Mucosa of rectum (tissue), 2 donors: ENCODE data around the gene NR6A1.

Source experiments
- H3K27ac ChIP-seq, 2 donors: one replicate each; pipeline ENCODE4 v1.7.0; 2013; ENCODE audit warnings: inconsistent platforms in 2 of 2, low read depth in 2 of 2, low read length in 2 of 2
- H3K27me3 ChIP-seq, 2 donors: one replicate each; pipeline ENCODE4 v1.7.0; 2013; ENCODE audit warnings: low read length in 2 of 2; ENCODE audit not compliant: control insufficient read depth in 2 of 2, insufficient read depth in 2 of 2
- H3K36me3 ChIP-seq, 2 donors: one replicate each; pipeline ENCODE4 v1.7.0; 2013; ENCODE audit warnings: low read length in 2 of 2; ENCODE audit not compliant: control insufficient read depth in 2 of 2, insufficient read depth in 2 of 2
- H3K4me1 ChIP-seq, 2 donors: one replicate each; pipeline ENCODE4 v1.7.0; 2013; ENCODE audit warnings: low read length in 2 of 2, mild to moderate bottlenecking in 1 of 2; ENCODE audit not compliant: control insufficient read depth in 2 of 2, insufficient read depth in 2 of 2
- H3K4me3 ChIP-seq, 2 donors: one replicate each; pipeline ENCODE4 v1.7.0; 2013; ENCODE audit warnings: low read length in 2 of 2
- H3K9ac ChIP-seq, 2 donors: one replicate each; pipeline ENCODE4 v1.7.0; 2013; ENCODE audit warnings: low read length in 2 of 2, low read depth in 1 of 2, mild to moderate bottlenecking in 1 of 2
- H3K9me3 ChIP-seq, 2 donors: one replicate each; pipeline ENCODE4 v1.7.0; 2013; ENCODE audit warnings: low read length in 2 of 2; ENCODE audit not compliant: control insufficient read depth in 2 of 2
- donor health status: healthy.
- donor health status: Normal muscosa, but diverticular disease.

The NR6A1 gene

DNA sequence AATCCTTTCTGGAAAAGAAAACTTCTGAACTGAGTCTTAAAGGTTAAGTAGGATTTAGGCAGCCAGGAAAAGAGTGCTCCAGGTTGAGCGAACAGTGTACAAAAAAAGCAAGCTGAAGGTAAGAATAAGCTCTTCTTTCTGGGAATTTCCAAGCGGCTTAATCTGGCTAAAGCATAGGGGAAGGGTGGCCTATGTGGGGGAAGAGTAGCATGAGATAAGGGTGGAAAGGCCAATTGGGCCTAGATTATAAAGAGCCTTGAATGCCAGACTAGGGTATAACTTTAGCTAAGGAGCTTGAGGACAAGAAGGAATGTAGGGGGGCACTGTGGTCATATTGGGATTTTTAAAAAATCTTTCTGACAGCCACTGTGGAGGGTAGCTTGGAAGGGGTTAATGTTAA, 226.6 kb downstream of the NR6A1 start:
- no peak overlapping the region for H3K4me3 ChIP-seq
- H3K27me3 ChIP-seq = no peaks in the 10 kb centered on the region
- no peak overlapping the region for H3K27ac ChIP-seq
- H3K9ac ChIP-seq = no peak overlapping the region
- H3K4me1 ChIP-seq = no peaks in the 10 kb centered on the region
- H3K9me3 ChIP-seq = no peaks in the 10 kb centered on the region
- peaks cover 0 to 7% of the 10 kb centered on the region in 2 donors for H3K36me3 ChIP-seq

- Histone ChIP-seq H3K4me1 (no peaks in the 10 kb centered on the region), H3K9ac (no peak overlapping the region), H3K27ac (no peak overlapping the region), H3K4me3 (no peak overlapping the region), H3K27me3 (no peaks in the 10 kb centered on the region), H3K9me3 (no peaks in the 10 kb centered on the region), H3K36me3 (peaks cover 0 to 7% of the 10 kb centered on the region in 2 donors)
These were observed 229.3 kb downstream of the NR6A1 start for GRCh38 chr9:124541824-124542223.

DNA sequence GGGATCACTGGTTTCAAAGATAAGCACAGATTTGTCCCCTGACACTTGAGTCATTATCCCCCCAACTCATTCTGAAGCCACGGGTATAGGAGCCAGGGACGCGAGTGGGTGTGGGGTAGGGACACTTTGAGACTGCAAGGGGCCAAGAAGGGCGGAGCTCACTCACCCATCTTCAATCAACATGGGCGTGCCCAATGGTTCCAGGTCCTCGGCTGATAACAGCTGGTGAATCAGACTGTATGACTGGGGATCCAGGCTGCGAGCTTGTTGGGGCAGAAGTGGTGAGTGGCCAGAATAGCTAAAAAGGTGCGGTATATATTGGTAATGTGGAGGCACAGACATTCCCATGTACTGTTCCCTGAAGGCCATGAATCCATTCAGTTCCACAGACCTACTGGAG, 233.2 kb downstream of the NR6A1 start:
- Histone ChIP-seq H3K9ac (no peak overlapping the region), H3K4me3 (no peak overlapping the region), H3K27me3 (no peaks in the 10 kb centered on the region), H3K27ac (no peak overlapping the region), H3K9me3 (no peaks in the 10 kb centered on the region), H3K36me3 (peaks cover 6 to 12% of the 10 kb centered on the region in 2 donors), H3K4me1 (no peaks in the 10 kb centered on the region)

DNA sequence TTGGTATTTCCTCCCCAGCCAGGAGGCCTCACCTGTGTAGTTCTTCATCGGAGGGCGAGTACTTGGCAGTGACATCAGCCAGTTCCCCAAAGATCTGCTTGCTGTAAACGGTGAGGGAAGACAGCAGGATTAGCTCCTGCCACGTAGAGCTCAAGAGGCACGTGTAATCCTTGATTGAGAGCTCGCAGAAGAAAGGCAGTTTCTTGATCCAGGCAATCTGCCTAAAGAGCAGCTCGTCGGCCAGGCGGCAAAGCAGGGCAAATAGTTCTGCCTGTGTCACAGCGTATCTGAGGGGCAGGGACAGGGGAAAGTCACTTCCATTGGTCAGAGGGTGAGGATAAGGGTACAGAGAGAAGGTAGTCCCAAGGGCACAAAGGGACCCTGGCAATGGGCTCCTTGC, 235.3 kb downstream of the NR6A1 start:
- no peak overlapping the region for H3K9ac ChIP-seq
- no peaks in the 10 kb centered on the region for H3K27me3 ChIP-seq
- peaks cover 6 to 12% of the 10 kb centered on the region in 2 donors for H3K36me3 ChIP-seq
- H3K9me3 ChIP-seq = no peaks in the 10 kb centered on the region
- no peaks in the 10 kb centered on the region for H3K4me1 ChIP-seq
- no peak overlapping the region for H3K4me3 ChIP-seq
- H3K27ac ChIP-seq = no peak overlapping the region

DNA sequence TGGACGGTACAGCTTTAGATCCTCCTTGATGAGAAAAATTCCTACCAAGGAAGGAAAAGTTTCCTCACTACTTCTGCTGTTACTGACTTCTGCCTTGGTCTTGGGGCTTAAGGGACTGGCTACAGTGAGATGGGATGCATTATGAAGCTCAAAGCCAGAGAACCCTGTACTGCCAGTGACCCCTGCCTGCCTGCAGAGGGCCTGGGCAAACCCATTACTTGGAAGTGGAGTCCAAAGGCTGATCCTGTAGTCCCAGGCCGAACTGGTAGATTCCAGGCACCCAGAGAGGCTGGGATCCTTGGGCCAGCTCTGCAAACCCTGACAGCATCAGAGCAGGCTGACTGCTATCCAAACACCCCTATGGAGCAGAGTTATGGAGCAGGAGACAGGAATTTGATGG, 238.2 kb downstream of the NR6A1 start:
- H3K9ac ChIP-seq = no peak overlapping the region
- H3K36me3 ChIP-seq = peaks cover 6 to 11% of the 10 kb centered on the region in 2 donors
- H3K4me3 ChIP-seq = no peak overlapping the region
- no peaks in the 10 kb centered on the region for H3K9me3 ChIP-seq
- H3K27me3 ChIP-seq = no peaks in the 10 kb centered on the region
- no peak overlapping the region for H3K27ac ChIP-seq
- no peaks in the 10 kb centered on the region for H3K4me1 ChIP-seq

DNA sequence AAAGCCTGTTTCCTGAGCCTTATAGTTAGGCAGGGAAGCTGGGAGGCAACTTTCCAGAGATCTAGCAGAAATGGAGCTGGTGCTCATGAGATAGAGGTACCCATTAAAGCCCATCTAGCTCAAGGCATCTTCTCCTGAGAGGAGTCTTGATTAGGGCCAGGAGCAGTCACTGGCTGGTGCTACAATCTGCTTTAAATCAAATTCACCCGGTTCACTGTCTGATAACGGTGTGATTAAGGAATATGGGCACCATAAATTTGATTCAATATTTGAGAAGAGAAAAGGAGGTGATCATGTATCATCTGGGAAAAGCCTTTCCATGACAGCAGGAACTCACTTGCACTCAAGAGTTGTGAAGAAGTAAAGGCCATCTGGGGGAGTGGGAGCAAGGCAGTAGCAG, 240.0 kb downstream of the NR6A1 start:
- Histone ChIP-seq H3K27ac (no peak overlapping the region), H3K36me3 (peaks cover 6 to 12% of the 10 kb centered on the region in 2 donors), H3K9me3 (no peaks in the 10 kb centered on the region), H3K27me3 (no peaks in the 10 kb centered on the region), H3K4me3 (no peak overlapping the region), H3K9ac (no peak overlapping the region), H3K4me1 (no peaks in the 10 kb centered on the region)

GRCh38 chr9:124530246-124530645, 240.9 kb downstream of the NR6A1 start:
- Histone ChIP-seq H3K4me3 (no peak overlapping the region), H3K27me3 (no peaks in the 10 kb centered on the region), H3K36me3 (peaks cover 2 to 7% of the 10 kb centered on the region in 2 donors), H3K9me3 (no peaks in the 10 kb centered on the region), H3K4me1 (no peaks in the 10 kb centered on the region), H3K27ac (no peak overlapping the region), H3K9ac (no peak overlapping the region)

DNA sequence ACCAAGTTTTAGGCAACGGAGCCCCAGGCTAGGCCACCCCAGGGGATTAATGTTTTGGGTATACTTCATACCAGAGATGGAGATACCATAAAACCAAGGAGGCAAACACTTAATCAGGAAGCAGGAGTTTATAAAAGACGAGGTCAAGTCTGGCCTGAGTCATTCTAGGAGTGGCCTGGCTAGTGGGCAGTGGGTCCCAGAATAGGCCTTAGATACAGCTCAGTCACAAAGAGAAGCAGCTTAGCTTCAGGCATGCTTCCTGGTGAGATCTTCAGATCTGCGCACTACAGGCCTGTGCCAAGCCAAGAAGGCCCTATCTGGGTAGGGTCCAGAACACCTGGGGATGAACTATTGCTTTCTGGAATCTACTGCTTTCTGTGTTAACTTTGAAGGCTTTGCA, 243.3 kb downstream of the NR6A1 start:
- H3K27me3 ChIP-seq = no peaks in the 10 kb centered on the region

DNA sequence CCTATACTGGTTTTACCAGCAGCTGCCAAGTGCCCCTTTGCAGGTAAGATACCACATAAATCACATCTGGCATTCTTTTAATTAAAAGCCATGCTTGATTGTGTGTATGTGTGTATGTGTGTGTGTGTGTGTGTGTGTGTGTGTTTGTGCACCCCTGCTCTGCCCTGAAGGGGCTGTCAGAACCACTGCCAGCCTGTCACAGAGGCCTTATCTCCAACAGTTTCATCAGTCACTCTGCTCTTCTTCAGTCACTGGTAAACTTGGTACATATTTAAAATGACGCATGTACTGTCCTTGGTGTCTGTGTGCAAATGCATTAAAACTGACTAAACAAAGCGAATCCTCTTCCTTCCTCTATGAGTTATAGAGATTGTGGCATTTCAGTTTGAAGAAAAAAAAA, 244.9 kb downstream of the NR6A1 start:
- no peaks in the 10 kb centered on the region for H3K9me3 ChIP-seq
- H3K27me3 ChIP-seq = no peaks in the 10 kb centered on the region
- H3K9ac ChIP-seq = no peak overlapping the region
- H3K4me1 ChIP-seq = no peaks in the 10 kb centered on the region
- no peak overlapping the region for H3K27ac ChIP-seq
- no peak overlapping the region for H3K4me3 ChIP-seq
- peaks cover 0 to 4% of the 10 kb centered on the region in 2 donors for H3K36me3 ChIP-seq

More for the DNA sequence above, 243.3 kb downstream of the NR6A1 start:
- no peak overlapping the region for H3K9ac ChIP-seq
- H3K27ac ChIP-seq = no peak overlapping the region
- no peaks in the 10 kb centered on the region for H3K9me3 ChIP-seq
- H3K36me3 ChIP-seq = peaks cover 0 to 4% of the 10 kb centered on the region in 2 donors
- H3K4me3 ChIP-seq = no peak overlapping the region
- H3K4me1 ChIP-seq = no peaks in the 10 kb centered on the region

GRCh38 chr9:124522121-124523098, 248.7 kb downstream of the NR6A1 start:
- Histone ChIP-seq H3K9ac (no peak overlapping the region), H3K9me3 (no peaks in the 10 kb centered on the region), H3K4me3 (no peak overlapping the region), H3K36me3 (no peaks in the 10 kb centered on the region), H3K27me3 (no peaks in the 10 kb centered on the region), H3K27ac (no peak overlapping the region), H3K4me1 (no peaks in the 10 kb centered on the region)
